Measurements from ENCODE around the gene S100A3.

The S100A3 gene

GRCh38 chr1:153507926-153508583, 41.0 kb downstream of the S100A3 start:
- H3K36me3 ChIP-seq (ENCODE audit: control insufficient read depth, insufficient read depth, low read length), result no peaks in the 10 kb centered on the region
- no peak overlapping the region for H3K4me3 ChIP-seq (ENCODE audit: extremely low read depth, insufficient read depth, low read length, poor library complexity, severe bottlenecking)
- no peaks in the 10 kb centered on the region for H3K9me3 ChIP-seq (ENCODE audit: control insufficient read depth, low read length)
- peaks cover 18% of the 10 kb centered on the region for H3K4me1 ChIP-seq (ENCODE audit: control insufficient read depth, insufficient read depth, low read length, poor library complexity, severe bottlenecking)
- no peak overlapping the region for H3K27ac ChIP-seq (ENCODE audit: low read depth, low read length, severe bottlenecking)
- WGBS, 2 experiments (ENCODE audit: insufficient coverage in 2 of 2), result 94% methylated on average over 4 to 8 of the region's 11 CpGs

- H3K36me3 ChIP-seq (ENCODE audit: control insufficient read depth, insufficient read depth, low read length), result no peaks in the 10 kb centered on the region
- H3K27ac ChIP-seq (ENCODE audit: low read depth, low read length, severe bottlenecking), result peak overlapping the region; percentile 13
- no peak overlapping the region for H3K4me3 ChIP-seq (ENCODE audit: extremely low read depth, insufficient read depth, low read length, poor library complexity, severe bottlenecking)
- H3K9me3 ChIP-seq (ENCODE audit: control insufficient read depth, low read length), result no peaks in the 10 kb centered on the region
- 71 to 78% methylated on average over 4 of the region's 7 CpGs for WGBS, 2 experiments (ENCODE audit: insufficient coverage in 2 of 2)
- peaks cover 18% of the 10 kb centered on the region for H3K4me1 ChIP-seq (ENCODE audit: control insufficient read depth, insufficient read depth, low read length, poor library complexity, severe bottlenecking)
Measured at GRCh38 chr1:153506831-153507413, 42.1 kb downstream of the S100A3 start.

GRCh38 chr1:153506386-153506785, 42.7 kb downstream of the S100A3 start:
- no peaks in the 10 kb centered on the region for H3K36me3 ChIP-seq (ENCODE audit: control insufficient read depth, insufficient read depth, low read length)
- no peak overlapping the region for H3K4me3 ChIP-seq (ENCODE audit: extremely low read depth, insufficient read depth, low read length, poor library complexity, severe bottlenecking)
- H3K9me3 ChIP-seq (ENCODE audit: control insufficient read depth, low read length), result no peaks in the 10 kb centered on the region
- WGBS, 2 experiments (ENCODE audit: insufficient coverage in 2 of 2), result 92 to 96% methylated on average over 3 to 4 of the region's 5 CpGs
- no peak overlapping the region for H3K27ac ChIP-seq (ENCODE audit: low read depth, low read length, severe bottlenecking)
- H3K4me1 ChIP-seq (ENCODE audit: control insufficient read depth, insufficient read depth, low read length, poor library complexity, severe bottlenecking), result peaks cover 18% of the 10 kb centered on the region

DNA sequence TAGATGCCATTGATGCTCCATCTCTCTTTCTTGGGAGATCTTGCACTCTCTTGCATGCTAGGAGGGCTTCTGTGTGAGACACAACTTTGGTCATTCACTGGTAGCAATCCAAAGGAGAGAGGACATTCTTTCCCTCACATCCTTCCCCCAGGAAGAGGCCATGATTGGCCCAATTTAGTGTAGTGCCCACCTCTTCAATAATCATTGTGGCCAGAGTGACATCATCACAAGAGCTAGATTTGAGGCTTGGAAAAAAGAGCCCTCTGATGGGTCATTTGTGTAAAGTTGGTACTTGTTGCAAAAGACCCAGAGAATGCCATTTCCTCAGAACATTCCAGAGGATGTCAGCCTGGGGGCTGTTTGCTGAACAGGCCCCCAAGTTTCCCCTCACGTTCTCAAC, 43.5 kb downstream of the S100A3 start:
- no peak overlapping the region for H3K4me3 ChIP-seq (ENCODE audit: extremely low read depth, insufficient read depth, low read length, poor library complexity, severe bottlenecking)
- H3K9me3 ChIP-seq (ENCODE audit: control insufficient read depth, low read length), result no peaks in the 10 kb centered on the region
- WGBS, 2 experiments (ENCODE audit: insufficient coverage in 2 of 2), result 100% methylated on average over 1 of the region's 1 CpG; no CpG with 5 or more reads in 1 of the 2 experiments
- no peaks in the 10 kb centered on the region for H3K36me3 ChIP-seq (ENCODE audit: control insufficient read depth, insufficient read depth, low read length)
- H3K27ac ChIP-seq (ENCODE audit: low read depth, low read length, severe bottlenecking), result no peak overlapping the region
- peaks cover 18% of the 10 kb centered on the region for H3K4me1 ChIP-seq (ENCODE audit: control insufficient read depth, insufficient read depth, low read length, poor library complexity, severe bottlenecking)

- WGBS, 2 experiments (ENCODE audit: insufficient coverage in 2 of 2), result no CpG with 5 or more reads among the region's 3 CpGs
- no peaks in the 10 kb centered on the region for H3K9me3 ChIP-seq (ENCODE audit: control insufficient read depth, low read length)
- H3K27ac ChIP-seq (ENCODE audit: low read depth, low read length, severe bottlenecking), result no peak overlapping the region
- H3K4me3 ChIP-seq (ENCODE audit: extremely low read depth, insufficient read depth, low read length, poor library complexity, severe bottlenecking), result no peak overlapping the region
- H3K4me1 ChIP-seq (ENCODE audit: control insufficient read depth, insufficient read depth, low read length, poor library complexity, severe bottlenecking), result peaks cover 18% of the 10 kb centered on the region
- no peaks in the 10 kb centered on the region for H3K36me3 ChIP-seq (ENCODE audit: control insufficient read depth, insufficient read depth, low read length)
Measured at GRCh38 chr1:153503766-153504165, 45.3 kb downstream of the S100A3 start.

DNA sequence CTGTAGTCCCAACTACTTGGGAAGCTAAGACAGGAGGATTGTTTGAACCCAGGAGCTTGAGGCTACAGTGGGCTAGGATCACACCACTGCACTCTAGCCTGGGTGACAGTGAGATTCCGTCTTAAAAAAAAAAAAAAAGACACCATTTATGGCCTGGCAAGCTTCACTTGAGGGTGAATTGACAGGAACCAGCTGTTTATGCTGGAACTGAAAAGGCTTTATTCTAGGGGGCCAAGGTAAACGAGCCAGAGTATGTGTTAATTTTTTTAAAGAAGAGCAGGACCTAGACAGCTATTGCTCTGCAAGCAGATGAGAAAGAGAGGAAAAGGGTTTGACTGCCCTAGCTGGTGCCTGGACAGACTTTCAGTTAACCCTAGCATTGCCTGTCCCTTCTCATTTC, 50.3 kb downstream of the S100A3 start:
- 38 to 55% methylated on average over 1 to 2 of the region's 2 CpGs for WGBS, 2 experiments (ENCODE audit: insufficient coverage in 2 of 2)
- Histone ChIP-seq H3K4me1 (ENCODE audit: control insufficient read depth, insufficient read depth, low read length, poor library complexity, severe bottlenecking) (no peaks in the 10 kb centered on the region), H3K36me3 (ENCODE audit: control insufficient read depth, insufficient read depth, low read length) (no peaks in the 10 kb centered on the region), H3K27ac (ENCODE audit: low read depth, low read length, severe bottlenecking) (no peak overlapping the region), H3K9me3 (ENCODE audit: control insufficient read depth, low read length) (no peaks in the 10 kb centered on the region), H3K4me3 (ENCODE audit: extremely low read depth, insufficient read depth, low read length, poor library complexity, severe bottlenecking) (no peak overlapping the region)
